ENCODE measurements around the gene ADAMTS5.

- TF ChIP-seq POLR2A (IDR thresholded peaks at IDR 0.05) = no peak
- TF ChIP-seq CTCF (IDR thresholded peaks at IDR 0.05) = no peak
Observed at GRCh38 chr21:26966649-26967061, 233 bp downstream of the ADAMTS5 start.

Data from thyroid gland (tissue), 4 donors.